SIG-M5 treated with dmso at 0.1 percent for 504 hours (cell line): ENCODE measurements around the gene GFER.
A peak's percentile ranks its signal among the peaks of the same experiment; 100 is the strongest.
"Not testable (repeated sequence)": the region's sequence is repeated elsewhere in the genome, so short reads cannot be mapped to it uniquely, and the experiment has no call there.

ENCODE experiments used
- DNase-seq: peaks from one replicate; lab custom pipeline; 2025; ENCODE audit not compliant: unreplicated experiment; lab: John Stamatoyannopoulos, UW

Gene GFER

GRCh38 chr16:1983544-1984346 lies at the start of gene GFER:
Gene GFER, plus strand, starts transcription at chr16:1984193. Its CDS starts 26 bp downstream, at chr16:1984219.
- DNase-seq, result peak; percentile 71

- DNase-seq, result no peak
Observed at GRCh38 chr16:1936945-1937479, 47.0 kb upstream of the GFER start.

- peak; percentile 84 for DNase-seq
Observed at GRCh38 chr16:1938316-1938715, 45.7 kb upstream of the GFER start.

- DNase-seq, result no peak
Observed at GRCh38 chr16:1938910-1939309, 45.1 kb upstream of the GFER start.

GRCh38 chr16:1939833-1940232 lies 44.2 kb upstream of the GFER start:
- DNase-seq, result not testable (repeated sequence)

GRCh38 chr16:1940273-1941161 lies 43.5 kb upstream of the GFER start:
- DNase-seq, result no peak

GRCh38 chr16:1941162-1942046 lies 42.6 kb upstream of the GFER start:
- DNase-seq, result peak; percentile 18

GRCh38 chr16:1942047-1942809 lies 41.8 kb upstream of the GFER start:
- peak; percentile 83 for DNase-seq

- peak; percentile 97 for DNase-seq
Observed at GRCh38 chr16:1942810-1943726, 40.9 kb upstream of the GFER start, which contains the start of gene MSRB1. Gene MSRB1, minus strand, starts transcription at chr16:1943199. Its CDS starts 43 bp downstream, at chr16:1943156.

GRCh38 chr16:1944612-1945199 lies 39.3 kb upstream of the GFER start:
- DNase-seq, result no peak

- DNase-seq, result no peak
Observed at GRCh38 chr16:1945559-1946391, 38.2 kb upstream of the GFER start.

- no peak for DNase-seq
Observed at GRCh38 chr16:1946495-1947368, 37.3 kb upstream of the GFER start.

- DNase-seq, result no peak
Observed at GRCh38 chr16:1947369-1947670, 36.7 kb upstream of the GFER start.

- no peak for DNase-seq
Observed at GRCh38 chr16:1949507-1949906, 34.5 kb upstream of the GFER start.

- no peak for DNase-seq
Observed at GRCh38 chr16:1950047-1950446, 33.9 kb upstream of the GFER start.

GRCh38 chr16:1950559-1950958 lies 33.4 kb upstream of the GFER start:
- DNase-seq, result no peak

GRCh38 chr16:1953734-1954133 lies 30.3 kb upstream of the GFER start:
- DNase-seq, result no peak
